Measurements from ENCODE around the gene LRRN4. TPM values are rescaled to one million over a fixed set of nuclear protein-coding genes. Genes with fewer than 3 reads are reported as not detected.
A peak's percentile ranks its signal among the peaks of the same experiment; 100 is the strongest.

Gene LRRN4
- total and polyA plus RNA-seq, 9 of the 15 experiments (the other 6 are each of a cell fraction or from before 2014, with no cell fraction given), result not detected

DNA sequence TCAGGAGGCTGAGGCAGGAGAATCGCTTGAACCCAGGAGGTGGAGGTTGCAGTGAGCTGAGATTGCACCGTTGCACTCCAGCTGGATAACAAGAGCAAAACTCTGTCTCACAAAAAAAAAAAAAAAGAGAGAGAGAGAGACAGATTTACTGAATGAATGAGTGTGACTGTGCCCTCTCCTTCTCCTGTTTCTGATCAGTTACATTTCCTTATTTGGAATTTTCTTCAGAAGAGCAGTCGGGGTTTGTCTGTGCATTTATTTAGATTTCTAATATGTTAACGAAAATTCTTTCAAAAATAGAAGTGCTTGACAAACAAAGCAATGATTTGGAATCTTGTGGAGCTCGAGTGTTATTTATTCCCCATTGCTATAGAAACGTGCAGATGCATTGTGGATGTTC, 6.4 kb upstream of the LRRN4 start (continued):
- TF ChIP-seq, protein P1, sequence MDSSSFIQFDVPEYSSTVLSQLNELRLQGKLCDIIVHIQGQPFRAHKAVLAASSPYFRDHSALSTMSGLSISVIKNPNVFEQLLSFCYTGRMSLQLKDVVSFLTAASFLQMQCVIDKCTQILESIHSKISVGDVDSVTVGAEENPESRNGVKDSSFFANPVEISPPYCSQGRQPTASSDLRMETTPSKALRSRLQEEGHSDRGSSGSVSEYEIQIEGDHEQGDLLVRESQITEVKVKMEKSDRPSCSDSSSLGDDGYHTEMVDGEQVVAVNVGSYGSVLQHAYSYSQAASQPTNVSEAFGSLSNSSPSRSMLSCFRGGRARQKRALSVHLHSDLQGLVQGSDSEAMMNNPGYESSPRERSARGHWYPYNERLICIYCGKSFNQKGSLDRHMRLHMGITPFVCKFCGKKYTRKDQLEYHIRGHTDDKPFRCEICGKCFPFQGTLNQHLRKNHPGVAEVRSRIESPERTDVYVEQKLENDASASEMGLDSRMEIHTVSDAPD (CRISPR knock-in tag; IDR thresholded peaks at IDR 0.05), result no peak
- TF ChIP-seq ZNF79 (CRISPR knock-in tag; IDR thresholded peaks at IDR 0.05; ENCODE audit: low read depth), result no peak
- no peak for TF ChIP-seq SIN3A (IDR thresholded peaks at IDR 0.05; ENCODE audit: borderline replicate concordance in 2 of 2, control insufficient read depth in 1 of 2, low read depth in 2 of 2, low read length in 2 of 2)
- TF ChIP-seq, protein P2, sequence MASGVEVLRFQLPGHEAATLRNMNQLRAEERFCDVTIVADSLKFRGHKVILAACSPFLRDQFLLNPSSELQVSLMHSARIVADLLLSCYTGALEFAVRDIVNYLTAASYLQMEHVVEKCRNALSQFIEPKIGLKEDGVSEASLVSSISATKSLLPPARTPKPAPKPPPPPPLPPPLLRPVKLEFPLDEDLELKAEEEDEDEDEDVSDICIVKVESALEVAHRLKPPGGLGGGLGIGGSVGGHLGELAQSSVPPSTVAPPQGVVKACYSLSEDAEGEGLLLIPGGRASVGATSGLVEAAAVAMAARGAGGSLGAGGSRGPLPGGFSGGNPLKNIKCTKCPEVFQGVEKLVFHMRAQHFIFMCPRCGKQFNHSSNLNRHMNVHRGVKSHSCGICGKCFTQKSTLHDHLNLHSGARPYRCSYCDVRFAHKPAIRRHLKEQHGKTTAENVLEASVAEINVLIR (CRISPR knock-in tag; IDR thresholded peaks at IDR 0.05), result no peak
- TF ChIP-seq ELF1 (tag; IDR thresholded peaks at IDR 0.05), result no peak

DNA sequence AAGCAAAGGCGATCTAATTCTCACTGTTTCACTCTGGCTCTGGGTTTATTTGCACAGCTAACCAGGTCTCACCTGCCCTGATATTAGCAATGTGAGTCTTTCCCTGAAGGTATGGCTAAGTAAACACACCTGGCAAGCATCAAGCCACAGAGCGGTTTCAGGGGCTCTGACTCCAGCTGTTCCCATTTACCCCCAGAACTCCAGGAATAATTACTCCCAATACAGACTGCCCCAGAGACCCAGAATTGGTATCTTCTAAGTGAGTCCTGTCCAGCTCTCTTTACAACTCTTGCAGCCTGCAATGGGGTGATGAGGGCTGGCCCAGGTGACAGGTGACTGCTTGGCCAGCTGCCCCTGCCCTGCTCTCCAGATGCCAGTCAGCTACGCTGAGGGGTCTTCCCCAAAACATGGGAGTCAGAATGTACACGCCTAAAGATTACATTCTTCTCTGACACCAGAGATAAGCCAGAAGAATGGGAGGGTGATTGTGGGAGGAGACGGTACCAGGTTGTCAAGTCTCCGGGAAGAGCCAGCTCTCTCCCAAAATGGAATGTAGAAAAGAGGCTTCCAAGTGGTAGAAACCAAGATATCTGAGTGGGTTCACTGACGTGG, 4.9 kb upstream of the LRRN4 start:
- POLR2A ChIA-PET, result interaction anchor here (0.6 to 0.9 kb wide), 2 partner anchors 66 to 248 kb away, joined by 3 read pairs; no protein-coding TSS in a partner anchor
- intact Hi-C loops (cut with micrococcal nuclease) (no loop called here), in situ Hi-C loops (cut with MboI) (no loop called here)

More for the DNA sequence above, 4.9 kb upstream of the LRRN4 start:
- H3K4me1 ChIP-seq (replicated peaks in 1 of 2; ENCODE audit: control insufficient read depth in 2 of 2, insufficient read depth in 2 of 2, low read length in 2 of 2), result peaks cover 7 to 22% of the 10 kb centered on the region in 2 experiments
- H3K9ac ChIP-seq (ENCODE audit: insufficient read depth in 1 of 2, low read depth in 2 of 2, low read length in 2 of 2), result no peak overlapping the region
- DNase-seq (ENCODE audit: extremely low read depth in 1 of 4, low spot score in 3 of 4) (no peak), ATAC-seq (no peak), FAIRE-seq (no peak)
- TF ChIP-seq YBX1 (IDR thresholded peaks at IDR 0.05), result no peak
- peak; percentile 3 for TF ChIP-seq MEIS2 (IDR thresholded peaks at IDR 0.05; ENCODE audit: partially characterized antibody)
- TF ChIP-seq TAF1 (IDR thresholded peaks at IDR 0.05; ENCODE audit: control insufficient read depth, extremely low read depth, insufficient read depth, low read length, severe bottlenecking), result no peak
- no peaks in the 10 kb centered on the region for H3K79me2 ChIP-seq (ENCODE audit: control insufficient read depth, insufficient read depth, low read length)
- H3K36me3 ChIP-seq (ENCODE audit: control insufficient read depth, insufficient read depth, low read length), result no peaks in the 10 kb centered on the region
- no peak overlapping the region for H3K4me3 ChIP-seq
- no peak overlapping the region for H3K27ac ChIP-seq (ENCODE audit: extremely low read depth, low read depth, low read length)
- no peak overlapping the region for H2AFZ ChIP-seq (ENCODE audit: low read depth, low read length)
- WGBS (ENCODE audit: insufficient coverage, low coverage, missing lambda C conversion rate), result 12% methylated on average over 7 of the region's 7 CpGs
- H4K20me1 ChIP-seq (replicated peaks; ENCODE audit: control insufficient read depth, insufficient read depth, low read length), result no peaks in the 10 kb centered on the region
- BruUV-seq (replicated peaks), result no TSS peak
- H3K4me2 ChIP-seq (ENCODE audit: insufficient read depth, low read length), result no peak overlapping the region
- no peaks in the 10 kb centered on the region for H3K9me1 ChIP-seq (ENCODE audit: control insufficient read depth, insufficient read depth, low read length)
- CTCF ChIA-PET (ENCODE audit: low intra/inter-chr PET ratio), result no interaction called here
- H3K9me3 ChIP-seq (replicated peaks; ENCODE audit: control insufficient read depth, insufficient read depth, low read depth, low read length), result no peaks in the 10 kb centered on the region
- H3K27me3 ChIP-seq (ENCODE audit: control insufficient read depth in 2 of 2, insufficient read depth in 2 of 2, low read length in 2 of 2), result no peaks in the 10 kb centered on the region
